Mesodermal cell (in vitro differentiated cells): ENCODE results near the gene RAVER2.

Source experiments
- H3K27ac ChIP-seq: 2 replicates; pipeline ENCODE4 v1.7.0; 2013; ENCODE audit warnings: mild to moderate bottlenecking, low read depth, low read length, moderate library complexity; ENCODE audit not compliant: severe bottlenecking
- H3K36me3 ChIP-seq: 2 replicates; pipeline ENCODE4 v1.7.1; 2013; ENCODE audit warnings: mild to moderate bottlenecking, low read length, moderate library complexity; ENCODE audit not compliant: control insufficient read depth, insufficient read depth
- H3K4me1 ChIP-seq: one replicate; pipeline ENCODE4 v1.7.1; 2013; ENCODE audit warnings: mild to moderate bottlenecking, low read length; ENCODE audit not compliant: insufficient read depth, control insufficient read depth, poor library complexity, severe bottlenecking
- H3K4me3 ChIP-seq: 2 replicates; pipeline ENCODE4 v1.7.0; 2013; ENCODE audit warnings: low read length, control low read depth, mild to moderate bottlenecking; ENCODE audit not compliant: insufficient read depth, poor library complexity, severe bottlenecking; ENCODE audit errors: extremely low read depth
- H3K9me3 ChIP-seq: 2 replicates; pipeline ENCODE4 v1.7.1; 2013; ENCODE audit warnings: mild to moderate bottlenecking, low read length, moderate library complexity; ENCODE audit not compliant: control insufficient read depth
- WGBS, 2 experiments: methylation state at CpG; one replicate each; pipeline ENCODE4 v1.1.5; 2013; ENCODE audit warnings: missing lambda C conversion rate in 2 of 2; ENCODE audit not compliant: insufficient coverage in 2 of 2; 5-methylcytosine and 5-hydroxymethylcytosine counted together

Gene RAVER2

DNA sequence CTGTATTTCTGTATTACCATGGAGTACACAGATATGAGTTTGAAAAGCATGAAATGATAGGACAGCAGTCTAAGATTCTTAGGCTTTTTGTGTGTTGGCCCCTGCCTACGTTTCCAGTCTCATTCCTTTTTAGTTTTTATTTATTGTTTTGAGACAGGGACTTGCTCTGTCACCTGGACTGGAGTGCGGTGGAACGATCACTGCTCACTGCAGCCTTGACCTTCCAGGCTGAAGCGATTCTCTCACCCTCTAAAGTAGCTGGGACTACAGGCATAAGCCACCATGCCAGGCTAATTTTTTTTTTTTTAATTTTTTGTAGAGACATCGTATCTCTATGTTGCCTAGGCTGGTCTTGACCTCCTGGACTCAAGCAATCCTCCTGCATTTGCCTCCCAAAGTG, 3.8 kb downstream of the RAVER2 start:
- H3K4me1 ChIP-seq, result no peaks in the 10 kb centered on the region
- no peak overlapping the region for H3K4me3 ChIP-seq
- H3K36me3 ChIP-seq, result no peaks in the 10 kb centered on the region
- no peak overlapping the region for H3K27ac ChIP-seq
- 60 to 87% methylated on average over 2 to 5 of the region's 5 CpGs for WGBS, 2 experiments
- no peaks in the 10 kb centered on the region for H3K9me3 ChIP-seq

DNA sequence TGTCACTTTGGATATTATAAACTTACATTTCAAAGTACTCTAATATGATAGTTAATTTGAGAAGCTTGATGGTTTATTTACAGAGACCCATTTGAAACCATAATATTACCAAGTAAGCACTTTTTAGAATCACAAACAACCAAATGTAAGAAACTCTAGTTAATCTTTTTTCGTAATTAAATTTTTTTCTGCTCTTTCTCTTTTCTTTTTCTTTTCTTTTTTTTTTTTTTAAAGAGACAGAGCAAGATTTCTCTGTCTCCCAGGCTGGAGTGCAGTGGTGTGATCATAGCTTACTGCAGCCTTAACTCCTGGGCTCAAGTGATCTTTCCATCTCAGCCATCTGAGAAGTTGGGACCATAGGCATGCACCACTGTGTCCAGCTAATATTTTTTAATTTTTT, 5.2 kb downstream of the RAVER2 start:
- Histone ChIP-seq H3K4me1 (no peaks in the 10 kb centered on the region), H3K27ac (no peak overlapping the region), H3K9me3 (no peaks in the 10 kb centered on the region), H3K36me3 (no peaks in the 10 kb centered on the region), H3K4me3 (no peak overlapping the region)
- 50% methylated on average over 1 of the region's 1 CpG; no CpG with 5 or more reads in 1 of the 2 experiments for WGBS, 2 experiments

DNA sequence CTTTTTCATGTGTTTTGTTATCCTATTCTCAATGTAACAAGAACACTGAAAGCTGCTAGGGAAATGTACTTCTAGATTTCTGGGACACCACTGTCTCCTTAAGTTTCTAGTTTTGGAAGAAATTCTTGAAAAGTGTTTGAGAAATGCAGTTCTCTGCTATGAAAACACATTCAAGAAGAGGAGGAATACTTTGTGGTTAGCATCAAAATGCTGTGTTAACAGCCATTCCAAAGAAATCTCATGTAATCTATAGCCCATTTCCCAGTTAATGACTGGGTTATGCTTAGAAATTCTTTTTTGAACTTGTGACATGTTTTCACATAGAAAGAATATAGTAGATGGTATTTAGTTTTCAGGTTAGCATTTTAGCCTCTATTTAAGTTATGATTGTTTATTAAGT, 6.0 kb downstream of the RAVER2 start:
- Histone ChIP-seq H3K4me1 (no peaks in the 10 kb centered on the region), H3K4me3 (no peak overlapping the region), H3K9me3 (no peaks in the 10 kb centered on the region), H3K27ac (no peak overlapping the region), H3K36me3 (no peaks in the 10 kb centered on the region)

DNA sequence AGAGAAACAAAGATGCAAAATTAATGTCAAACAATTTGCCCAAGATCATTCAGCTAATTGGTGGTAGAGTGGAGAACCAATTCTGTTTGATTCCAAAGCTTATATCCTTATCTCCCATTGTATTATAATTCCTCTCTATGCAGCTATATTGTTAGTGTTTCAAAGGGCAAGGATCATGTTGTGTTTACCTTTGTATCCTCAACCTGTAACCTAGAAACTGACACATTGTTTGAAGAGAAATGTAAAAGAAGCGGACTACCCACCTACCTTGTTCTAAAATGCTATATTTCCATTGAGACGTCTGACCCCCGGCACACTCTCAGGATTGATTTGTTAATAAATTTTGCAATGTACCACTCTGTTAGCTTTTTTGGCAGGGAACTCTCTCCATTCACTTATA, 9.3 kb downstream of the RAVER2 start:
- WGBS, 2 experiments, result no CpG with 5 or more reads among the region's 3 CpGs
- Histone ChIP-seq H3K27ac (no peak overlapping the region), H3K36me3 (no peaks in the 10 kb centered on the region), H3K9me3 (peaks cover 8% of the 10 kb centered on the region), H3K4me3 (no peak overlapping the region), H3K4me1 (no peaks in the 10 kb centered on the region)

DNA sequence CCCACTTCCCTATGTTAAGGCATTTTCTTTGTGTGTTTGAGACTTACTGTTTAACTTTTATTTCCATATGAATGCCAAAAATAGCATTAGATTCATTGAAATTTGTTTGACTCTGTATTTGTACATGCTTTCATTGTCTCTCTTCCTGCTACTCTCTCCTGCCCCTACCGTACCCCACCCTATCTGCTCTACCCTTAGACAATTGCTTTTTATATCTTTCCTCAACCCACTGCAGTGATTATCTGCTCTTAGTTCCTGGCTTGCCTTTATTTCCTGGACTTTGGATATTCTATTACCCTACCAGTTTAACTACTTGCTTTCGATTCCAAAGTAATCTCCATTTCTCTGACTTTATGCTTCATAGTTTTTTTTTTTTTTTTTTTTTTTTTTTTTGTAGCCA, 10.5 kb downstream of the RAVER2 start:
- H3K27ac ChIP-seq, result no peak overlapping the region
- no peaks in the 10 kb centered on the region for H3K36me3 ChIP-seq
- peaks cover 8% of the 10 kb centered on the region for H3K9me3 ChIP-seq
- WGBS, 2 experiments, result 70 to 71% methylated on average over 1 of the region's 2 CpGs
- no peaks in the 10 kb centered on the region for H3K4me1 ChIP-seq
- no peak overlapping the region for H3K4me3 ChIP-seq

DNA sequence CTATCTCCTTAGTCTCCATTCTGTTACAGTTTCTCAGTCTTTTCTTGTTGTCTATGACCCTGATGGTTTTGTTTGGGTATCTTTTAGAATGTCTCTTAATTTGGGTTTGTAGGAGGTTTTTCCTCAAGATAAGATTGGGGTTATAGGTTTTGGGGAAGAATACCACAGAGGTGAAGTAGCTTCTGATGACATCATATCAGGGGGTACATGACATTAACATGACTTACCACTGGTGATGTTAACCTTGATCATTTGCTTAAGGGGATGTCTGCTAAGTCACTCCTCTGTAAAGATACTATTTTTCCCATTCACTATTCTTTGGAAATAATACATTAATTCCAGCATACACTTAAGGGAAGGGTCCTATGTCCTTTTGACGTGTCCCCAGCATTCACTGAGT, 11.9 kb downstream of the RAVER2 start:
- Histone ChIP-seq H3K27ac (no peak overlapping the region), H3K9me3 (peaks cover 8% of the 10 kb centered on the region), H3K36me3 (no peaks in the 10 kb centered on the region), H3K4me3 (no peak overlapping the region), H3K4me1 (no peaks in the 10 kb centered on the region)
- 86 to 88% methylated on average over 1 of the region's 1 CpG for WGBS, 2 experiments

DNA sequence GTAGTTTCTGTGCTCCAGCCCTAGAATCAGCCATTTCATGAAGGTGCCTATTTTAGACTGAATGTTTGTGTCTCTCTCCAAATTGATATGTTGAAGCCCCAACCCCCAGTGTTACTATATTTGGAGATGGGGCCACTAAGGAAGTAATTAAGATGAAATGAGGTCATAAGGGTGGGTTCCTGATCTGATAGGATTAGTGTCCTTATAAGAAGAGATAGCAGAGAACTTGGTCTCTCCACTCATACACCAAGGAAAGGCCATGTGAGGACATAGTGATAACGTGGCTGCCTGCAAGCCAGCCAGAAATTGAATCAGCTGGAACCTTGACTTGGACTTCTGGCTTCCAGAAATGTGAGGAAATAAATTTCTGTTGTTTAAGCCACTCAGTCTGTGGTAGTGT, 12.3 kb downstream of the RAVER2 start:
- Histone ChIP-seq H3K4me3 (no peak overlapping the region), H3K4me1 (no peaks in the 10 kb centered on the region), H3K9me3 (peaks cover 8% of the 10 kb centered on the region), H3K27ac (no peak overlapping the region), H3K36me3 (no peaks in the 10 kb centered on the region)
- WGBS, 2 experiments, result 78 to 89% methylated on average over 1 of the region's 1 CpG

DNA sequence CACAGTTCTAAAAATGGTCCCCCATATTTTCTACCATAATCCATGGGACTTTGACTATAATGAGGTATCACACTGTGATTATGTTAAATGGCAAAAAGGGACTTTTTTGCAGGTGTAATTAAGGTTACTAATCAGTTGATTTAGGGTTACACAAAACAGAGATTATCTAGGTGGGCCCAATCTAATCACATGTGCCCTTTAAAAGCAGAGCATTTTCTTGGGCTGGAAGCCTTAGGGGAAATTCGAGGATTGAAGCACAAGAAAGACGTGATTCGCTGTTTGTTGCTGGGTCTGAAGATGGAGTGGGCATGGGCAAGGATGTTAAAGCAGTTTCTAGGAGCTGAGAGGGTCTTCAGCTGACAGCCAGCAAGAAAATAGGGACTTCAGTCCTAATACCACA, 13.4 kb downstream of the RAVER2 start:
- 83 to 100% methylated on average over 1 to 3 of the region's 3 CpGs for WGBS, 2 experiments
- Histone ChIP-seq H3K4me1 (no peaks in the 10 kb centered on the region), H3K36me3 (no peaks in the 10 kb centered on the region), H3K9me3 (peaks cover 8% of the 10 kb centered on the region), H3K4me3 (no peak overlapping the region), H3K27ac (no peak overlapping the region)

DNA sequence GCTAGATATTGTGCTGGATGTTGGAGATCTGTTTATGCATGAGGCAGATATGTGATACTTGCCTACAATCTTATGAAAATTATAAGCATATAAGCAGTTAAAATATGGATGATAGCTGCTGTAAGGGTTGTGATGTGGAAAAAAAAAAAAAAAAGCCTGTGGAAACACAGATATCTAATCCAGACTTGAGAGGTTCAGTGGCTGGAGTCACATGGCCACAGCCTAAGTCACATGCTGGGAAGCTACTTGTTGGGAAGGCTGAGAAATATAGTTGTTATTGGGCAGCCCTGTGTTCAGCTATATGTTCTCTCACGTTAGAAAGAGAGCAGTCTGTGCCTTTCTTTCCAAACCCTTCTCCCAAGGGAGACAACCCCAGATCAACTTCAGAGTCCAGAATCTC, 15.1 kb downstream of the RAVER2 start:
- no CpG with 5 or more reads among the region's 1 CpG for WGBS, 2 experiments
- H3K4me3 ChIP-seq, result no peak overlapping the region
- H3K36me3 ChIP-seq, result no peaks in the 10 kb centered on the region
- peaks cover 8% of the 10 kb centered on the region for H3K9me3 ChIP-seq
- H3K4me1 ChIP-seq, result no peaks in the 10 kb centered on the region
- no peak overlapping the region for H3K27ac ChIP-seq

DNA sequence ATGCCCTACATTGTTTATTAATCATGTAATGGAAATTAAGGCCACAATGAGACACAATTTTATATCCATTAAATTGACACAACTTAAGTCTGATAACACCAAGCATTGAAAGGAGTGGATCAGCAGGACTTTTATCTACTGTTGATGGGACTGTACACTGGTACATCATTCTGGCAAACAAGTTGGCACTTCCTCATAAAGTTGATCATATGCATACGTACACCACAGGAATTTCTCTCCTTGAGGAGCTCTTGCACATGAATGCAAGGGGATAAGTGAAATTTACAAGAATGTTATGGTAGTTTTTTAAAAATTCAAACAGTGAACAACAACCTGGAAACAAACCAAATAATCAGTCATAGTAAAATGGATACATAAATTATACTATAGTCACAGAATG, 20.1 kb downstream of the RAVER2 start:
- Histone ChIP-seq H3K36me3 (peaks cover 2% of the 10 kb centered on the region), H3K4me1 (no peaks in the 10 kb centered on the region), H3K9me3 (no peaks in the 10 kb centered on the region), H3K4me3 (no peak overlapping the region), H3K27ac (no peak overlapping the region)
- WGBS, 2 experiments, result no CpG with 5 or more reads among the region's 1 CpG

DNA sequence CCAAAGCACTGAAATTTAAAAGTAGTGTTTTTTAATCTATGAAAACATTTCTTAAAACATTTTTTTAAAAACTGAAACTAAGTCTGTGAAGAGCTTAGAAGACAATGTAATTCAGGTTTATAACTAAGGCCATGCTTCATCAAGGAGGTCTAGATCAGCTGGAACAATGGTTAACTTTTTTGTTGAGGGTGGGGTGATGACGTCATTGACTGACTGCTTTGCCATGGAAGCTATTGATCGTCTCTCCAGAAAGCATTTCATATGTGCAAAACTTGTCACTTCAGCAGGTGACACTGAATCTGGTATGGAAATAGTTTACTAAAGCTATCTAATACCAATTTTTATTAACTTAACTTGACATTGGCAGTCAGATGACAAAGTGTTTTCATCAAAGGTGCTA, 21.0 kb downstream of the RAVER2 start:
- H3K36me3 ChIP-seq, result peaks cover 5% of the 10 kb centered on the region
- no peaks in the 10 kb centered on the region for H3K4me1 ChIP-seq
- H3K27ac ChIP-seq, result no peak overlapping the region
- H3K4me3 ChIP-seq, result no peak overlapping the region
- peaks cover 3% of the 10 kb centered on the region for H3K9me3 ChIP-seq
- 83% methylated on average over 1 of the region's 2 CpGs; no CpG with 5 or more reads in 1 of the 2 experiments for WGBS, 2 experiments

DNA sequence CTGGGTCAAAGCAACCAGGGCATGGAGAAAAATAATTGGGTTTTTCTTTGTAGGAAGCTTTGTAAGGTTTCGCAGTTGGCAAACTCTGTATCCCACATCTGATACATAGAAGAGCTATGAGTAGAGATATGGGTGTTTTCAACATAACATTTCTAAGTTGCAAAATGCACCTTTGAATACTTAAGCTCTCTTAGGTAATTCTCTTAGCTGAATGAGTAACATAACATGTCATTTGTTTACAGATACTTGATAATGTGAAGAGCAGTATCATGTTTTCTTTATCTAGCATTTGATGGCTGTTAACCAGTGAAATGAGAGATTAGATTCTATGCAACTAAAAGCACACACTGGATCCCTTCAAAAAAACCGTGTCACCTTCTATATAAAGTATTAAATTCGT, 21.6 kb downstream of the RAVER2 start:
- WGBS, 2 experiments, result 100% methylated on average over 1 of the region's 3 CpGs
- H3K9me3 ChIP-seq, result peaks cover 5% of the 10 kb centered on the region
- no peak overlapping the region for H3K4me3 ChIP-seq
- H3K4me1 ChIP-seq, result no peaks in the 10 kb centered on the region
- H3K36me3 ChIP-seq, result peaks cover 5% of the 10 kb centered on the region
- H3K27ac ChIP-seq, result no peak overlapping the region
